ENCODE measurements around the gene DCTD.

DNA sequence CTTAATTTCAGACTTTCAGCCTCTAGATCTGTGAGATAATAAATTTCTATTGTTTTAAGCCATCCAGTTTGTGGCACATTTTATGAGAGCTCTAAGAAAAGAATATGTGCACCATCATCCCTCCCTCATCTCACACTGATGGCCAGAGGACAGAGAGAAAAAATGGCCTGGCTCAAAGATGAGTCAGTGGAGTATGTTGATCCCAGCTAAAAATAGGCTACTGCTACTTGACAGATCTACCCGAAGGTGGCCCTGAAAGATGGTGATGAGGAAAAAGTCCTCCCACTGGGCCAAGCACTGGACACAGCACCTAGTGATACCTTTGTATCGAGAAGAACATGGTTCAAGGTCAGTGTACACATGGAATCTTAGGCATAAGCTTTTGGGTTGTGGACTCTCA, 38.2 kb upstream of the DCTD start:
- TF ChIP-seq POLR2AphosphoS5 (IDR thresholded peaks at IDR 0.05; ENCODE audit: borderline replicate concordance, low read depth, low read length) (no peak), EZH2 (IDR thresholded peaks at IDR 0.05) (no peak), FOXP2 (optimal IDR thresholded peaks at IDR 0.05; ENCODE audit: control extremely low read depth, extremely low read length, insufficient read depth) (no peak)

Measured in SK-N-MC (cell line).